Left lung (tissue), 10 donors: ENCODE measurements around the gene ACBD6. TPM values are rescaled to one million over a fixed set of nuclear protein-coding genes. Genes with fewer than 3 reads are reported as not detected.
A peak's percentile ranks its signal among the peaks of the same experiment; 100 is the strongest.

Experiments
- ATAC-seq: fragments of 200-7000 bp; cut with Tn5 transposase; one replicate; pipeline ENCODE4 v1.9.1; 2020; ENCODE audit warnings: moderate library complexity
- DNase-seq, 4 donors: peaks; one replicate each; pipeline ENCODE4 v3.0.0-alpha.2; 2013 to 2020
- H3K27ac ChIP-seq, 2 donors: fragments of 200-600 bp; sonication (generic) in 1 of 2; one replicate each; pipeline versions ENCODE4 v1.5.0 to v1.8.0; 2020 to 2021
- H3K27me3 ChIP-seq, 2 donors: fragments of 200-600 bp; sonication (generic) in 1 of 2; one replicate each; pipeline versions ENCODE4 v1.5.0 to v1.8.0; 2020 to 2021
- H3K36me3 ChIP-seq, 2 donors: fragments of 200-600 bp; sonication (generic) in 1 of 2; one replicate each; pipeline versions ENCODE4 v1.5.0 to v1.8.0; 2020 to 2021
- H3K4me1 ChIP-seq, 2 donors: fragments of 200-600 bp; one replicate each; pipeline ENCODE4 v1.8.0; 2021
- H3K4me3 ChIP-seq, 2 donors: fragments of 200-600 bp; sonication (generic) in 1 of 2; one replicate each; pipeline versions ENCODE4 v1.5.0 to v1.8.0; 2020 to 2021; ENCODE audit warnings: mild to moderate bottlenecking in 1 of 2
- H3K9me3 ChIP-seq, 2 donors: fragments of 200-600 bp; sonication (generic) in 1 of 2; one replicate each; pipeline versions ENCODE4 v1.5.0 to v1.8.0; 2020 to 2021
- CTCF ChIP-seq, 2 donors: fragments of 200-600 bp; sonication (generic) in 1 of 2; IDR thresholded peaks; one replicate each; pipeline versions ENCODE4 v1.5.0 to v1.8.0; 2021; ENCODE audit warnings: antibody characterized with exemption in 2 of 2
- intact Hi-C, 2 donors: fragments of 100-400 bp; cut with DNase I; formaldehyde crosslinking; loops; one replicate each; pipeline versions ENCODE4 v1.11.2 to v1.14.2; 2022
- polyA plus RNA-seq, 6 donors: library from polyadenylated mRNA; unstranded; fragments of 120-200 nt; gene quantifications; one replicate each; pipeline ENCODE4 v1.2.1, GENCODE V29; 2013; ENCODE audit not compliant: insufficient read length in 6 of 6
- total RNA-seq, 2 donors: library from RNA; stranded (reverse); fragmentation: NEBNext Ultra II Directional; extraction: Animal tissue kit (Norgen Biotek cat#: 25700); gene quantifications; one replicate each; pipeline ENCODE4 v1.2.1, GENCODE V29; 2021
- donor health status: DM: no; HTN: yes; CAD: no.
- donor health status: DM: no; HTN: no; CAD: no.

ACBD6 gene
- total and polyA plus RNA-seq, 8 donors, result 26.5 to 81.9 (median 78.9) TPM

- H3K27ac ChIP-seq, result no peak overlapping the region
- DNase-seq, result no peak
- no peaks in the 10 kb centered on the region for H3K4me1 ChIP-seq
- H3K27me3 ChIP-seq, result no peaks in the 10 kb centered on the region
- no peak for ATAC-seq
- H3K4me3 ChIP-seq, result no peak overlapping the region
- no peaks in the 10 kb centered on the region for H3K36me3 ChIP-seq
- TF ChIP-seq CTCF (IDR thresholded peaks at IDR 0.05), result no peak
- intact Hi-C loops, result no loop called here
- H3K9me3 ChIP-seq, result no peaks in the 10 kb centered on the region
Measured at GRCh38 chr1:180369061-180369460, 133.3 kb downstream of the ACBD6 start.

GRCh38 chr1:180366371-180367068, 135.9 kb downstream of the ACBD6 start:
- intact Hi-C loops, result no loop called here
- no peak for DNase-seq
- no peak for ATAC-seq
- Histone ChIP-seq H3K4me1 (no peaks in the 10 kb centered on the region), H3K27ac (no peak overlapping the region), H3K36me3 (no peaks in the 10 kb centered on the region), H3K27me3 (no peaks in the 10 kb centered on the region), H3K9me3 (no peaks in the 10 kb centered on the region), H3K4me3 (no peak overlapping the region)
- no peak for TF ChIP-seq CTCF (IDR thresholded peaks at IDR 0.05)

GRCh38 chr1:180365039-180365438, 137.3 kb downstream of the ACBD6 start:
- no peak for TF ChIP-seq CTCF (IDR thresholded peaks at IDR 0.05)
- ATAC-seq, result peak; percentile 31
- DNase-seq, result no peak
- intact Hi-C loops, result no loop called here
- Histone ChIP-seq H3K4me3 (no peak overlapping the region), H3K36me3 (no peaks in the 10 kb centered on the region), H3K9me3 (no peaks in the 10 kb centered on the region), H3K4me1 (no peaks in the 10 kb centered on the region), H3K27me3 (no peaks in the 10 kb centered on the region), H3K27ac (no peak overlapping the region)

GRCh38 chr1:180363246-180363995, 139.0 kb downstream of the ACBD6 start:
- no peaks in the 10 kb centered on the region for H3K9me3 ChIP-seq
- no peaks in the 10 kb centered on the region for H3K4me1 ChIP-seq
- no peak for TF ChIP-seq CTCF (IDR thresholded peaks at IDR 0.05)
- H3K27me3 ChIP-seq, result no peaks in the 10 kb centered on the region
- intact Hi-C loops, result no loop called here
- no peak overlapping the region for H3K27ac ChIP-seq
- ATAC-seq (no peak), DNase-seq (no peak)
- H3K4me3 ChIP-seq, result no peak overlapping the region
- H3K36me3 ChIP-seq, result no peaks in the 10 kb centered on the region

GRCh38 chr1:180360333-180361075, 141.9 kb downstream of the ACBD6 start:
- intact Hi-C loops, result no loop called here
- no peak for DNase-seq
- peak; percentile 30 for ATAC-seq
- H3K4me3 ChIP-seq, result no peak overlapping the region
- no peaks in the 10 kb centered on the region for H3K27me3 ChIP-seq
- H3K36me3 ChIP-seq, result no peaks in the 10 kb centered on the region
- no peaks in the 10 kb centered on the region for H3K4me1 ChIP-seq
- TF ChIP-seq CTCF (IDR thresholded peaks at IDR 0.05), result no peak
- no peaks in the 10 kb centered on the region for H3K9me3 ChIP-seq
- no peak overlapping the region for H3K27ac ChIP-seq
